A549 (cell line): ENCODE data around the gene PRSS53.

Experiments used
- CEBPB ChIP-seq, 2 experiments: fragments of >200 bp in 1 of 2; sonication (Bioruptor Twin) in 1 of 2; formaldehyde crosslinking in 1 of 2; IDR thresholded peaks; 2 replicates each; pipeline ENCODE4 v1.6.1; 2012 to 2016
- CHD4 ChIP-seq: fragments of 200-600 bp; sonication (generic); IDR thresholded peaks from 2 replicates; pipeline ENCODE4 v1.6.1; 2016; ENCODE audit warnings: antibody characterized with exemption, mild to moderate bottlenecking, borderline replicate concordance
- CTCF ChIP-seq: fragments of >200 bp; sonication (Bioruptor Twin); formaldehyde crosslinking; IDR thresholded peaks from 3 replicates; pipeline ENCODE4 v1.5.1; 2016
- FOXS1 ChIP-seq: fragments of 250-450 bp; sonication (Bioruptor Pico); IDR thresholded peaks from 2 replicates; pipeline ENCODE4 v1.5.0; 2020; ENCODE audit warnings: mild to moderate bottlenecking, moderate library complexity
- HDAC2 ChIP-seq: fragments of 200-600 bp; sonication (generic); IDR thresholded peaks from 2 replicates; pipeline ENCODE4 v1.6.1; 2016
- JUN ChIP-seq, 2 experiments: fragments of >200 bp; sonication (Bioruptor Twin); formaldehyde crosslinking; IDR thresholded peaks; 2 replicates in 1 of 2; 3 replicates in 1 of 2; pipeline ENCODE4 v1.6.1; 2016 to 2017
- KDM1A ChIP-seq: fragments of 200-600 bp; sonication (generic); IDR thresholded peaks from 2 replicates; pipeline ENCODE4 v1.6.1; 2016; ENCODE audit warnings: low read depth, mild to moderate bottlenecking
- MAFK ChIP-seq: fragments of 450-650 bp; IDR thresholded peaks from 2 replicates; pipeline ENCODE4 v1.6.1; 2014; ENCODE audit not compliant: partially characterized antibody
- PBX3 ChIP-seq: IDR thresholded peaks from 2 replicates; pipeline ENCODE4 v1.6.1; 2012
- POLR2A ChIP-seq: IDR thresholded peaks from 2 replicates; pipeline ENCODE4 v1.6.1; 2012; ENCODE audit warnings: mild to moderate bottlenecking, low read length
- RNF2 ChIP-seq: fragments of 200-600 bp; sonication (generic); IDR thresholded peaks from 2 replicates; pipeline ENCODE4 v1.6.1; 2016; ENCODE audit warnings: low read depth, mild to moderate bottlenecking, antibody characterized with exemption, moderate library complexity, borderline replicate concordance
- SMC3 ChIP-seq: fragments of >200 bp; sonication (Bioruptor Twin); formaldehyde crosslinking; IDR thresholded peaks from 3 replicates; pipeline ENCODE4 v1.6.1; 2018; ENCODE audit warnings: inconsistent platforms
- SREBF2 ChIP-seq: fragments of 450-650 bp; IDR thresholded peaks from 2 replicates; pipeline ENCODE4 v1.6.1; 2014; ENCODE audit warnings: mild to moderate bottlenecking, moderate library complexity
- ZC3H11A ChIP-seq: fragments of 450-650 bp; IDR thresholded peaks from 2 replicates; pipeline ENCODE4 v1.6.1; 2014; ENCODE audit warnings: antibody characterized with exemption, mild to moderate bottlenecking

- TF ChIP-seq CTCF (no peak), FOXS1 (CRISPR knock-in tag) (no peak), SMC3 (no peak), ZC3H11A (no peak), MAFK (no peak), POLR2A (no peak), CEBPB (IDR thresholded peaks at IDR 0.05) (no peak), JUN (IDR thresholded peaks at IDR 0.05) (no peak), RNF2 (no peak), KDM1A (no peak), CHD4 (no peak), SREBF2 (no peak), PBX3 (no peak), HDAC2 (no peak)
Measured at GRCh38 chr16:31135535-31136286, 47.0 kb upstream of the PRSS53 start, which contains the start of gene PRSS8.
